ENCODE data around the gene CYP2W1.
"Not testable (repeated sequence)": the region's sequence is repeated elsewhere in the genome, so short reads cannot be mapped to it uniquely, and the experiment has no call there.

CYP2W1 gene

GRCh38 chr7:951881-952547 lies 31.0 kb upstream of the CYP2W1 start:
- no peak for DNase-seq (ENCODE audit: low spot score)

GRCh38 chr7:952548-953441 lies 30.2 kb upstream of the CYP2W1 start:
- no peak for DNase-seq (ENCODE audit: low spot score)

GRCh38 chr7:953547-954327 lies 29.2 kb upstream of the CYP2W1 start:
- DNase-seq (ENCODE audit: low spot score), result no peak

GRCh38 chr7:954330-955238 lies 28.4 kb upstream of the CYP2W1 start, which contains the start of gene ADAP1:
Gene ADAP1 (minus strand): TSS chr7:954680. CDS start chr7:954477, 203 bp downstream.
- no peak for DNase-seq (ENCODE audit: low spot score)

- no peak for DNase-seq (ENCODE audit: low spot score)
These were observed 26.9 kb upstream of the CYP2W1 start for GRCh38 chr7:956031-956430.

GRCh38 chr7:957418-958220 lies 25.4 kb upstream of the CYP2W1 start:
- no peak for DNase-seq (ENCODE audit: low spot score)

- DNase-seq (ENCODE audit: low spot score), result no peak
These were observed 24.5 kb upstream of the CYP2W1 start for GRCh38 chr7:958221-959200.

- DNase-seq (ENCODE audit: low spot score), result no peak
These were observed 23.7 kb upstream of the CYP2W1 start for GRCh38 chr7:959271-959670.

- DNase-seq (ENCODE audit: low spot score), result not testable (repeated sequence)
These were observed 23.2 kb upstream of the CYP2W1 start for GRCh38 chr7:959740-960139.

- no peak for DNase-seq (ENCODE audit: low spot score)
These were observed 22.6 kb upstream of the CYP2W1 start for GRCh38 chr7:960269-960871.

- DNase-seq (ENCODE audit: low spot score), result not testable (repeated sequence)
These were observed 22.0 kb upstream of the CYP2W1 start for GRCh38 chr7:960972-961371.

- no peak for DNase-seq (ENCODE audit: low spot score)
These were observed 21.2 kb upstream of the CYP2W1 start for GRCh38 chr7:961546-962400.

- no peak for DNase-seq (ENCODE audit: low spot score)
These were observed 20.4 kb upstream of the CYP2W1 start for GRCh38 chr7:962401-963081.

GRCh38 chr7:963236-964078 lies 19.5 kb upstream of the CYP2W1 start:
- DNase-seq (ENCODE audit: low spot score), result no peak

GRCh38 chr7:964401-965231 lies 18.4 kb upstream of the CYP2W1 start:
- DNase-seq (ENCODE audit: low spot score), result no peak
